Fibroblast of peridontal ligament (primary cell): Measurements from ENCODE around the gene C16orf95.
"Not testable (repeated sequence)": the region's sequence is repeated elsewhere in the genome, so short reads cannot be mapped to it uniquely, and the experiment has no call there.

Source experiments
- DNase-seq: peaks from one replicate; pipeline ENCODE4 v3.0.0-alpha.2; 2010; ENCODE audit errors: extremely low read depth

Gene C16orf95

GRCh38 chr16:87291944-87292343 lies 25.2 kb downstream of the C16orf95 start:
- DNase-seq: no peak

GRCh38 chr16:87288753-87289362 lies 28.3 kb downstream of the C16orf95 start:
- DNase-seq: peak; percentile 74

GRCh38 chr16:87286839-87287626 lies 30.2 kb downstream of the C16orf95 start:
- DNase-seq: no peak

GRCh38 chr16:87284183-87284582 lies 33.0 kb downstream of the C16orf95 start:
- DNase-seq: no peak

- DNase-seq: no peak
Observed at GRCh38 chr16:87279094-87279658, 38.0 kb downstream of the C16orf95 start.

GRCh38 chr16:87278191-87279093 lies 38.8 kb downstream of the C16orf95 start:
- DNase-seq: peak; percentile 82

- DNase-seq: no peak
Observed at GRCh38 chr16:87276924-87277323, 40.3 kb downstream of the C16orf95 start.

- DNase-seq: no peak
Observed at GRCh38 chr16:87276091-87276701, 41.0 kb downstream of the C16orf95 start.

- DNase-seq: peak; percentile 21
Observed at GRCh38 chr16:87274794-87275193, 42.4 kb downstream of the C16orf95 start.

GRCh38 chr16:87273471-87274030 lies 43.6 kb downstream of the C16orf95 start:
- DNase-seq: no peak

GRCh38 chr16:87271256-87271655 lies 45.9 kb downstream of the C16orf95 start:
- no peak for DNase-seq

GRCh38 chr16:87267566-87267965 lies 49.6 kb downstream of the C16orf95 start:
- DNase-seq: no peak

GRCh38 chr16:87266846-87267245 lies 50.3 kb downstream of the C16orf95 start:
- no peak for DNase-seq

GRCh38 chr16:87265261-87265660 lies 51.9 kb downstream of the C16orf95 start:
- DNase-seq: no peak

- DNase-seq: no peak
Observed at GRCh38 chr16:87264634-87265033, 52.6 kb downstream of the C16orf95 start.

GRCh38 chr16:87263418-87264052 lies 53.7 kb downstream of the C16orf95 start:
- DNase-seq: no peak

- no peak for DNase-seq
Observed at GRCh38 chr16:87259431-87259830, 57.8 kb downstream of the C16orf95 start.

- DNase-seq: not testable (repeated sequence)
Observed at GRCh38 chr16:87258653-87259052, 58.5 kb downstream of the C16orf95 start.

GRCh38 chr16:87255866-87256265 lies 61.3 kb downstream of the C16orf95 start:
- no peak for DNase-seq

GRCh38 chr16:87254734-87255133 lies 62.5 kb downstream of the C16orf95 start:
- DNase-seq: no peak

- DNase-seq: no peak
Observed at GRCh38 chr16:87254296-87254695, 62.9 kb downstream of the C16orf95 start.
